IPS-NIHi11 (cell line): ENCODE measurements around the gene CATSPERD.

Experiments
- DNase-seq: peaks from one replicate; pipeline ENCODE4 v3.0.0; 2012; ENCODE audit warnings: mixed read lengths, low spot score

The CATSPERD gene

GRCh38 chr19:5719961-5720790 lies at the start of gene CATSPERD, which contains the start of gene LONP1:
TSS of gene CATSPERD (plus strand) at chr19:5720637. CDS start at chr19:5720738, 101 bp downstream.
TSS of gene LONP1 (minus strand) at chr19:5720146. CDS start at chr19:5720132, 14 bp downstream.
- peak; percentile 100 for DNase-seq

GRCh38 chr19:5671600-5671999 lies 48.8 kb upstream of the CATSPERD start:
- peak; percentile 4 for DNase-seq

GRCh38 chr19:5672708-5673459 lies 47.6 kb upstream of the CATSPERD start:
- DNase-seq, result peak; percentile 5

GRCh38 chr19:5673752-5674151 lies 46.7 kb upstream of the CATSPERD start:
- DNase-seq, result no peak

- peak; percentile 2 for DNase-seq
Measured at GRCh38 chr19:5674714-5675113, 45.7 kb upstream of the CATSPERD start.

GRCh38 chr19:5676105-5676771 lies 44.2 kb upstream of the CATSPERD start:
- DNase-seq, result no peak

- no peak for DNase-seq
Measured at GRCh38 chr19:5676772-5677105, 43.7 kb upstream of the CATSPERD start.

- no peak for DNase-seq
Measured at GRCh38 chr19:5677136-5677535, 43.3 kb upstream of the CATSPERD start.

- no peak for DNase-seq
Measured at GRCh38 chr19:5677580-5677979, 42.9 kb upstream of the CATSPERD start.

GRCh38 chr19:5678071-5678718 lies 42.2 kb upstream of the CATSPERD start:
- DNase-seq, result no peak

GRCh38 chr19:5679289-5680083 lies 41.0 kb upstream of the CATSPERD start:
- no peak for DNase-seq

GRCh38 chr19:5680084-5680436 lies 40.4 kb upstream of the CATSPERD start:
- peak; percentile 56 for DNase-seq

- peak; percentile 93 for DNase-seq
Measured at GRCh38 chr19:5680437-5681368, 39.7 kb upstream of the CATSPERD start, which contains the start of the genes HSD11B1L and MICOS13. TSS of gene HSD11B1L (plus strand) at chr19:5681027. CDS start at chr19:5684833, 3,806 bp downstream. TSS of gene MICOS13 (minus strand) at chr19:5680516. CDS start at chr19:5680486, 30 bp downstream.

GRCh38 chr19:5681391-5682106 lies 38.9 kb upstream of the CATSPERD start:
- no peak for DNase-seq

GRCh38 chr19:5682107-5682482 lies 38.3 kb upstream of the CATSPERD start:
- no peak for DNase-seq

- DNase-seq, result no peak
Measured at GRCh38 chr19:5683177-5683886, 37.1 kb upstream of the CATSPERD start.

- DNase-seq, result no peak
Measured at GRCh38 chr19:5684694-5685430, 35.6 kb upstream of the CATSPERD start.

- no peak for DNase-seq
Measured at GRCh38 chr19:5686326-5686646, 34.2 kb upstream of the CATSPERD start.
